D721Med (cell line): ENCODE measurements around the gene FITM1.
"Not testable (repeated sequence)": the region's sequence is repeated elsewhere in the genome, so short reads cannot be mapped to it uniquely, and the experiment has no call there.

Experiments
- DNase-seq: peaks from one replicate; pipeline ENCODE4 v3.0.0; 2011; ENCODE audit warnings: low spot score; ENCODE audit not compliant: insufficient read length
- FAIRE-seq: peaks from 2 replicates; lab custom pipeline; 2011; peaks lifted over from hg19 to GRCh38; lab: Jason Lieb, UNC
- TF ChIP-seq, protein P1 (sequence below): IDR thresholded peaks from 2 replicates; pipeline ENCODE4 v1.5.1; 2012; ENCODE audit warnings: mild to moderate bottlenecking, control low read depth; ENCODE audit not compliant: insufficient read depth; ENCODE audit errors: missing control alignments

FITM1 gene

DNA sequence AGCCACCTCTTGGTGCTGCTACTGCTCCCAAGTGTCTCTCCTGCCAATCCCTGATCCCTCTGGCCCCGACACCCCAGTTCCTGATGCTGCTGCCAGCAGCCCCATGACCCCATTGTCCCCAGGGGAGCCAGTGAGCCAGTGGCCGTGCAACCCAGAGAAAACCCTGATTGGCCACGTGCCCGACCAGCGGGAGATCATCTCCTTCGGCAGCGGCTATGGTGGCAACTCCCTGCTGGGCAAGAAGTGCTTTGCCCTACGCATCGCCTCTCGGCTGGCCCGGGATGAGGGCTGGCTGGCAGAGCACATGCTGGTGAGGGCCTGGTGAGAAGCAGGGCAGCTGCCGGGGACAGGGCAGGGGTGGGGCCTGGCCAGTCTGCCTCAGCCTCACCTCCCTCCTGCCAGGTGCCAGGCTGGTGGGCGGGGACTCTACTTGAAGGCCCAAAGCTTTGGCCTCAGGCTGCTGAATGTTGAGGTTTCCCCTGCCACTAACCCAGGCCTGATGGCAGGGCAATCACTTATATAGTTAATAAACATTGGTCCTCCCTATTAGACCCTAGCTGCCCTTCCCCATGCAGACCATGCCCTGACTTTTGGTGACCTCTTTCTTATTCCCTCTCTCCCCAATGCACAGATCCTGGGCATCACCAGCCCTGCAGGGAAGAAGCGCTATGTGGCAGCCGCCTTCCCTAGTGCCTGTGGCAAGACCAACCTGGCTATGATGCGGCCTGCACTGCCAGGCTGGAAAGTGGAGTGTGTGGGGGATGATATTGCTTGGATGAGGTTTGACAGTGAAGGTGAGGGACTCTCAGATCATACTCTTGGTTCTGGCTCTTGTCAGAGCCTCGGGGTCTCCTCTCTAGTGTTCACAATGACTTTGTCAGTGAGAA is 31.3 kb upstream of the FITM1 start:
- DNase-seq (no peak), FAIRE-seq (no peak)
- TF ChIP-seq, protein P1, sequence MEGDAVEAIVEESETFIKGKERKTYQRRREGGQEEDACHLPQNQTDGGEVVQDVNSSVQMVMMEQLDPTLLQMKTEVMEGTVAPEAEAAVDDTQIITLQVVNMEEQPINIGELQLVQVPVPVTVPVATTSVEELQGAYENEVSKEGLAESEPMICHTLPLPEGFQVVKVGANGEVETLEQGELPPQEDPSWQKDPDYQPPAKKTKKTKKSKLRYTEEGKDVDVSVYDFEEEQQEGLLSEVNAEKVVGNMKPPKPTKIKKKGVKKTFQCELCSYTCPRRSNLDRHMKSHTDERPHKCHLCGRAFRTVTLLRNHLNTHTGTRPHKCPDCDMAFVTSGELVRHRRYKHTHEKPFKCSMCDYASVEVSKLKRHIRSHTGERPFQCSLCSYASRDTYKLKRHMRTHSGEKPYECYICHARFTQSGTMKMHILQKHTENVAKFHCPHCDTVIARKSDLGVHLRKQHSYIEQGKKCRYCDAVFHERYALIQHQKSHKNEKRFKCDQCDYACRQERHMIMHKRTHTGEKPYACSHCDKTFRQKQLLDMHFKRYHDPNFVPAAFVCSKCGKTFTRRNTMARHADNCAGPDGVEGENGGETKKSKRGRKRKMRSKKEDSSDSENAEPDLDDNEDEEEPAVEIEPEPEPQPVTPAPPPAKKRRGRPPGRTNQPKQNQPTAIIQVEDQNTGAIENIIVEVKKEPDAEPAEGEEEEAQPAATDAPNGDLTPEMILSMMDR = no peak

DNA sequence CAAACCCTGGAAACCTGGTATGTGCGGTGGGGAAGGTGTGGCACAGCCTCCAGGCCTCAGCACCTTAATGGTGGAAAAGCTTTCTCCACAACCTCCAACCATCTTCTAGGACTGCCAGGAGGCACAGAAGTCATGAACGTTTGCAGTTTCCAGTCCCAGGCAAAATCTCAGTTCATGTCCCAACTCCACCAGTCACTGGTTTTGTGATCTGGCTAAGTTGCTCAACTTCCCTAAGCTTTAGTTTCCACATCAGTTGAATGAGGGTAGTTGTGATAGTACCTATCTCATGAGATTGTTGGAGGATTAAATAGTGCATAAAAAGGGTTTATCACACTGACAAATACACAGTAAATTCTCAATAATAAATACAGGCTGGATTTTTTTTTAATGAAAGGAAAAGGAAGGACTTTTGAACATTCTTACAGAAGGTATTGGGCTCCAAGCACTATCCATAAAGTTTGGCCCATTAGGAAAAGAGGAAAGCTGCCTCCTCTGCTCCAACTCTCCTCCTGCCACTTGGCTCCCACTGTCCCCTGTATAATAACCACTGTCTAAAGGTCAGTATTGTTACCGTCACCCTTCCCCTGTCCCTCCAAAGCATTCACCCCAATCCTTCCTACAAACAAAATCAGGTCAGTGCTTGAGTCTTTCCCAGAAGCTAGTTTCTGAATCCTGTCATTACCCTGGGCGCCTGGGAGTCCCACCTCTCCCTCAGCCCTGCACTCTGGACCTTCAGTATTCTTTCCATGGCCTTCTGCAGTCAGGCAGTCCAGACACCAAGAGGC is 30.1 kb upstream of the FITM1 start:
- no peak for FAIRE-seq
- no peak for DNase-seq
- TF ChIP-seq, protein P1 = no peak

DNA sequence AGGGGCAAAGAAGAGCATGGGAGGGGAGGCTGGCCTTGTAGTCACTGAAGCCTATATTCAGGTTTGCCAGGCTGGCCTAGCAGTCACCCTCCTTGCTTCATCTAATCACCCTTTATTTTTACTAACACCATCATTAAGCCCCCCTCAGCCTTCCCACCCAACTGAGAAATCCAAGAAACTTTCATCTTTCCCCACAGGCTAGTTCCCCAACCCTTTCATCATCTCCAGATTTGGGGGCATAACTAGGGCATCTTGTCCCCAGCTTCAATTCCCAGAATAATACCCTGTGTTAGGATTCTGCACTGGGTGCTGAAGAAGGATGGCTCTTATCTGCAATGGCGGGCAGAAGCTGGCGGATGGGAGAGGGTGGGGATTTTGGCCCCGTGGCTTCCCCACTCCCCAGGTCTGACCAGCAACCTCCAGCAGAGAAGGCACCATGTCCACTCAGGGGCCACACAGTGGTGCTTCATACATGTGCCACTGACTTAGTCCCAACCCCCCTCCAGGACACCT is 29.4 kb upstream of the FITM1 start:
- DNase-seq (no peak), FAIRE-seq (no peak)
- TF ChIP-seq, protein P1 = no peak

DNA sequence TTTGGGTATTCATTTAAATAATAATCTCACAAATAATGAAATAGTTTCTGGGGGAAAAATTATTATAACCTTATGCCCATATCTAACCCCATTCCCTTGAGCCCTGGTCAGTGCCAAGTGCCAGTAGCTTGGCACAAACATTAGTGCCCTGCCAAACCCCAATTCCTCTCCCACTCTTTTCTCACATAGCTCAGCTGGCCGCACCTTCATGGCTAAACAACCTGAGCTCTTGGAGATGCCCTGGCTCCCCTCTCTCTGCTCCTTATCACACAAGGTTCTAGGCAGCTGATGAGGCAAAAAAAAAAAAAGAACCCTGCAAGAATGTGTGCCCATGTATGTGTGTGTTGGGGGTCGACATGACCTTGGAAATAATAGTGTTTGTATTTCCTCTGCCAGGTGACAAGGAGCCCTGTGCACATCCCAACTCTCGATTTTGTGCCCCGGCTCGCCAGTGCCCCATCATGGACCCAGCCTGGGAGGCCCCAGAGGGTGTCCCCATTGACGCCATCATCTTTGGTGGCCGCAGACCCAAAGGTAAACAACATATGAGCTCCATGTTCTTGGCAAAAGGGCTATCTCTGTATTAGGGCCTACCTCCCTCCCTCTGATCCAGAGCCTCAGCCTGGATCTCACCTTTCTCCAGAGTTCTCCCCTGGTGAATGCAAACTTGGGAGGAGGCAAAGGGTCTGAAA is 28.0 kb upstream of the FITM1 start:
- TF ChIP-seq, protein P1 = no peak
- DNase-seq (no peak), FAIRE-seq (no peak)

DNA sequence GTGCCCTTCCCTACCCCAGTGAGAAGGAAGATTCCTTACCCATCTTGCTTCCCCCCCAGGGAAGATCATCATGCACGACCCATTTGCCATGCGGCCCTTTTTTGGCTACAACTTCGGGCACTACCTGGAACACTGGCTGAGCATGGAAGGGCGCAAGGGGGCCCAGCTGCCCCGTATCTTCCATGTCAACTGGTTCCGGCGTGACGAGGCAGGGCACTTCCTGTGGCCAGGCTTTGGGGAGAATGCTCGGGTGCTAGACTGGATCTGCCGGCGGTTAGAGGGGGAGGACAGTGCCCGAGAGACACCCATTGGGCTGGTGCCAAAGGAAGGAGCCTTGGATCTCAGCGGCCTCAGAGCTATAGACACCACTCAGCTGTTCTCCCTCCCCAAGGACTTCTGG is 27.0 kb upstream of the FITM1 start:
- TF ChIP-seq, protein P1 = no peak
- FAIRE-seq = no peak
- DNase-seq = no peak

DNA sequence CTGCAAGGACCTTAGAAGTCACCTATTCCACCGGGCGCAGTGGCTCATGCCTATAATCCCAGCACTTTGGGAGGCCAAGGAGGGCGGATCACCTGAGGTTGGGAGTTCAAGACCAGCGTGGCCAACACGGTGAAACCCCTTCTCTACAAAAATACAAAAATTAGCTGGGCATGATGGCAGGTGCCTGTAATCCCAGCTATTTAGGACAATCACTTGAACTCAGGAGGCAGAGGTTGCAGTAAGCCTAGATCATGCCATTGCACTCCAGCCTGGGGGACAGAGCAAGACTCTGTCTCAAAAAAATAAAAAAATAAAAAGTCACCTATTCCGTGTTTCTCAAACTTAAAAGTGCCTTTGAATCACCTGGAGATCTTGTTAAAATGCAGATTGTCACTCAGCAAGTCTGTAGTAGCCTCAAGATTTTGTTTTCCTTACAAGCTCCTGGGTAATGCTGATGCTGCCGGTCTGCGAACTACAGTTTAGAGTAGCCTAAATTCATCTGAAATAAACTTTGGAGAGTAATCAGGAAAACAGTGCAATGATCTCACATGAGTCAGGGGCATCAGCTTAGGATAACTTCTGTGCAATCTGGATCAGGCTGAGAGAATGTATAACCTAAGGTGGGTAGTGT is 24.7 kb upstream of the FITM1 start:
- not testable (repeated sequence) for FAIRE-seq, DNase-seq

DNA sequence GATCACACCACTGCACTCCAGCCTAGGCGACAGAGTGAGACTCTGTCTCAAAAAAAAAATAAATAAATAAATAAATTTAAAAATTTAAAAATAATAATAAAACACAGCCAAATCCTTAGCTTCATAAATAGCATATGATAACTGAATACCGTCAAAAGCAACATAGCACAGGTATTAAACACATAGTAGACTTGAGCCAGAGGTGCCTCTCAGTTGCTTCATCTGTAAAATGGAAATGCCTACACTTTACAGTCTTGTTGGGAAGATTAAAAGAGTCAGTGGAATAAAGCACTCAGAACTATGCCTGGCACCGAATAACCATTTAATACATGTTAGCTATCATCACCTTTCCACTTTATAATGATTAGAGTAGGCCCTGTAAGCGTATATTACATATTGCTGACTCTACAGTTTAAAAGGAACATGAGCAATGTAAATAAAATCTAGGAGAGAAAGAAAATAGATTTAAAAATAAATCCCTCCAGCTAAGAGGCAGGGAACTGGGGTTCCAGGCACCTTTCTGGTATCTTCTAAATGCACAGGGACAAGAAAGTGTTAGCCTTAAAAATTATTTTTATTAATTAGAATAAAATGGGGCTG is 23.7 kb upstream of the FITM1 start:
- TF ChIP-seq, protein P1 = no peak
- DNase-seq (no peak), FAIRE-seq (no peak)
